A549 (cell line): ENCODE measurements around the gene CFI. TPM values are rescaled to one million over a fixed set of nuclear protein-coding genes. Genes with fewer than 3 reads are reported as not detected.

Experiments
- ATOH8 ChIP-seq: fragments of 250-450 bp; sonication (Bioruptor Pico); IDR thresholded peaks from 2 replicates; pipeline ENCODE4 v1.5.0; 2020; ENCODE audit warnings: low read depth, mild to moderate bottlenecking, moderate library complexity
- BHLHE40 ChIP-seq: IDR thresholded peaks from 2 replicates; pipeline ENCODE4 v1.6.1; 2012; ENCODE audit warnings: low read depth, low read length, inconsistent platforms
- CBX2 ChIP-seq: fragments of 200-600 bp; sonication (generic); IDR thresholded peaks from 2 replicates; pipeline ENCODE4 v1.6.1; 2016; ENCODE audit warnings: low read depth, mild to moderate bottlenecking, borderline replicate concordance
- E2F6 ChIP-seq: IDR thresholded peaks from 2 replicates; pipeline ENCODE4 v1.6.1; 2012; ENCODE audit warnings: low read depth, borderline replicate concordance
- EHF ChIP-seq: fragments of 250-450 bp; sonication (Bioruptor Pico); IDR thresholded peaks from 2 replicates; pipeline ENCODE4 v1.5.0; 2020; ENCODE audit warnings: mild to moderate bottlenecking
- ELK1 ChIP-seq: fragments of 150-350 bp; IDR thresholded peaks from 2 replicates; pipeline ENCODE4 v1.6.1; 2014; ENCODE audit warnings: low read depth, mild to moderate bottlenecking, low read length
- ESRRA ChIP-seq: fragments of 150-350 bp; IDR thresholded peaks from 2 replicates; pipeline ENCODE4 v1.6.1; 2014; ENCODE audit warnings: mild to moderate bottlenecking, low read length, borderline replicate concordance
- FOSB ChIP-seq: fragments of 250-450 bp; sonication (Bioruptor Pico); IDR thresholded peaks from 2 replicates; pipeline ENCODE4 v1.5.0; 2020; ENCODE audit warnings: mild to moderate bottlenecking, moderate library complexity
- FOSL2 ChIP-seq, 2 experiments: fragments of 450-650 bp in 1 of 2; fragments of >200 bp in 1 of 2; sonication (Bioruptor Twin) in 1 of 2; formaldehyde crosslinking; IDR thresholded peaks; 2 replicates each; pipeline versions ENCODE4 v1.5.0 to v1.6.1; 2016 to 2020; ENCODE audit warnings: mild to moderate bottlenecking in 1 of 2, moderate library complexity in 1 of 2
- HDAC2 ChIP-seq: fragments of 200-600 bp; sonication (generic); IDR thresholded peaks from 2 replicates; pipeline ENCODE4 v1.6.1; 2016
- HOXA7 ChIP-seq: fragments of 250-450 bp; sonication (Bioruptor Pico); IDR thresholded peaks from 2 replicates; pipeline ENCODE4 v1.5.0; 2020; ENCODE audit warnings: mild to moderate bottlenecking, moderate library complexity
- JUNB ChIP-seq: fragments of >200 bp; sonication (Bioruptor Twin); formaldehyde crosslinking; IDR thresholded peaks from 2 replicates; pipeline ENCODE4 v1.6.1; 2016
- KDM1A ChIP-seq: fragments of 200-600 bp; sonication (generic); IDR thresholded peaks from 2 replicates; pipeline ENCODE4 v1.6.1; 2016; ENCODE audit warnings: low read depth, mild to moderate bottlenecking
- MAFK ChIP-seq: fragments of 450-650 bp; IDR thresholded peaks from 2 replicates; pipeline ENCODE4 v1.6.1; 2014; ENCODE audit not compliant: partially characterized antibody
- NPAS2 ChIP-seq: fragments of 250-450 bp; sonication (Bioruptor Pico); IDR thresholded peaks from 2 replicates; pipeline ENCODE4 v1.8.0; 2022; ENCODE audit warnings: mild to moderate bottlenecking, moderate library complexity, borderline replicate concordance
- RFX5 ChIP-seq: fragments of 450-650 bp; IDR thresholded peaks from 2 replicates; pipeline ENCODE4 v1.7.1; 2014; ENCODE audit warnings: antibody characterized with exemption, mild to moderate bottlenecking, moderate library complexity
- SMC3 ChIP-seq: fragments of >200 bp; sonication (Bioruptor Twin); formaldehyde crosslinking; IDR thresholded peaks from 3 replicates; pipeline ENCODE4 v1.6.1; 2018; ENCODE audit warnings: inconsistent platforms
- SREBF2 ChIP-seq: fragments of 450-650 bp; IDR thresholded peaks from 2 replicates; pipeline ENCODE4 v1.6.1; 2014; ENCODE audit warnings: mild to moderate bottlenecking, moderate library complexity
- TFCP2L1 ChIP-seq: fragments of 250-450 bp; sonication (Bioruptor Pico); IDR thresholded peaks from 2 replicates; pipeline ENCODE4 v1.5.0; 2021; ENCODE audit warnings: mild to moderate bottlenecking
- ZNF302 ChIP-seq: fragments of 250-450 bp; sonication (Bioruptor Pico); IDR thresholded peaks from 2 replicates; pipeline ENCODE4 v1.9.0; 2021; ENCODE audit warnings: inconsistent platforms, mild to moderate bottlenecking, moderate library complexity
- polyA plus RNA-seq, 4 experiments: library from polyadenylated mRNA; depleted of rRNA in 3 of 4; stranded (reverse); fragments of >200 nt; fragmentation: RNase III in 1 of 4; extraction: RNeasy Plus Mini Kit Qiagen cat#74134 plus additional on column Dnase treatment in 1 of 4; gene quantifications; 2 replicates in 3 of 4; 3 replicates in 1 of 4; pipeline ENCODE4 v1.2.3, GENCODE V29; 2011 to 2017
- TF ChIP-seq, protein P1 (sequence below): fragments of 200-600 bp; sonication (generic); IDR thresholded peaks from 2 replicates; pipeline ENCODE4 v1.6.1; 2016; ENCODE audit warnings: antibody characterized with exemption, mild to moderate bottlenecking, moderate library complexity

Gene CFI
- polyA plus RNA-seq, 2 of the 4 experiments (the other 2 are of a cell fraction) = 2.6 to 2.8 TPM

DNA sequence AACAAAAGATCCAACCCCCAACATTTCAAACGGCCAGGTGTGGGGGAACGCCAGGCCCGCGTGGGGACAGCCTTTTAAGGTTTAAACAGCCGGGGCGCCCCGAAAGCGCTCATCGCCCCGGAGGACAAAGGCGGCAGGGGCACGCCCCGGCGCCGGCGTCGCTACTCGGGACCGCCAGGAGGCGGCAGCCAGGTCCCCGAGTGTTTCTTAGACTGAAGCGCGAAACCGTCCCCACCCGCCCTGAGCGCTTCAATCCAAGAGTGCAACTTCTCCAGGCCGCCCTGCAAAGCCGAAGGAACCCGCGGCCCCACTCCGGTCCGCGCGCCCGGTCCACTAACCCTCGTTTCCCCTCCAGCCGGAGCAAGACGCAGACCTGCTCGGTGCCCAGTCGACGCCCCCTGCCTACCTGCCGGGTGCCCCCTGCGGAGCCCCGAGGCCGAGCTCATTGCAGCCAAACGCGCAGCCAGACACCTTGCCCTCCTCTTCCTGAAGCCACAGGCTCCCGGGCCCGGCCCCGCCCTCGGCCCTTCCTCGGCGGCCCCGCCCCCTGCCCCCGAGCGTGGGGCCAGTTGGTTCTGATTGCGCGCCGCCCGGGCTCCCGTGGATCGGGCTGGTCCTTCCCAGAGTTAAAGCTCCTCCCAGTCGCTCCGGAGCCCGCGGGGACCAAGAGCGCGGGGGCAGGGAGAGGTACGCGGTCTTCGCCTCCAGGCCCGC, 98.7 kb downstream of the CFI start, which contains the start of gene CASP6 (continued):
- TF ChIP-seq SREBF2 = no peak
- TF ChIP-seq BHLHE40 = no peak
- TF ChIP-seq HOXA7 (CRISPR knock-in tag) = no peak
- peak; percentile 51; the same call in 2 of the 3 replicates for TF ChIP-seq SMC3
- no peak for TF ChIP-seq ATOH8 (CRISPR knock-in tag)
- no peak for TF ChIP-seq ESRRA
- no peak for TF ChIP-seq ELK1
- TF ChIP-seq ZNF302 (CRISPR knock-in tag) = no peak
- no peak for TF ChIP-seq FOSB
- TF ChIP-seq, protein P1, sequence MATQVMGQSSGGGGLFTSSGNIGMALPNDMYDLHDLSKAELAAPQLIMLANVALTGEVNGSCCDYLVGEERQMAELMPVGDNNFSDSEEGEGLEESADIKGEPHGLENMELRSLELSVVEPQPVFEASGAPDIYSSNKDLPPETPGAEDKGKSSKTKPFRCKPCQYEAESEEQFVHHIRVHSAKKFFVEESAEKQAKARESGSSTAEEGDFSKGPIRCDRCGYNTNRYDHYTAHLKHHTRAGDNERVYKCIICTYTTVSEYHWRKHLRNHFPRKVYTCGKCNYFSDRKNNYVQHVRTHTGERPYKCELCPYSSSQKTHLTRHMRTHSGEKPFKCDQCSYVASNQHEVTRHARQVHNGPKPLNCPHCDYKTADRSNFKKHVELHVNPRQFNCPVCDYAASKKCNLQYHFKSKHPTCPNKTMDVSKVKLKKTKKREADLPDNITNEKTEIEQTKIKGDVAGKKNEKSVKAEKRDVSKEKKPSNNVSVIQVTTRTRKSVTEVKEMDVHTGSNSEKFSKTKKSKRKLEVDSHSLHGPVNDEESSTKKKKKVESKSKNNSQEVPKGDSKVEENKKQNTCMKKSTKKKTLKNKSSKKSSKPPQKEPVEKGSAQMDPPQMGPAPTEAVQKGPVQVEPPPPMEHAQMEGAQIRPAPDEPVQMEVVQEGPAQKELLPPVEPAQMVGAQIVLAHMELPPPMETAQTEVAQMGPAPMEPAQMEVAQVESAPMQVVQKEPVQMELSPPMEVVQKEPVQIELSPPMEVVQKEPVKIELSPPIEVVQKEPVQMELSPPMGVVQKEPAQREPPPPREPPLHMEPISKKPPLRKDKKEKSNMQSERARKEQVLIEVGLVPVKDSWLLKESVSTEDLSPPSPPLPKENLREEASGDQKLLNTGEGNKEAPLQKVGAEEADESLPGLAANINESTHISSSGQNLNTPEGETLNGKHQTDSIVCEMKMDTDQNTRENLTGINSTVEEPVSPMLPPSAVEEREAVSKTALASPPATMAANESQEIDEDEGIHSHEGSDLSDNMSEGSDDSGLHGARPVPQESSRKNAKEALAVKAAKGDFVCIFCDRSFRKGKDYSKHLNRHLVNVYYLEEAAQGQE = no peak
- TF ChIP-seq TFCP2L1 = no peak
- no peak for TF ChIP-seq E2F6
- TF ChIP-seq FOSL2 (IDR thresholded peaks at IDR 0.05) = no peak
- TF ChIP-seq FOSL2 (CRISPR knock-in tag; IDR thresholded peaks at IDR 0.05) = no peak
- TF ChIP-seq JUNB = no peak
- TF ChIP-seq KDM1A = no peak
- no peak for TF ChIP-seq HDAC2
- no peak for TF ChIP-seq NPAS2 (CRISPR knock-in tag)
- TF ChIP-seq MAFK = no peak
- no peak for TF ChIP-seq CBX2
- TF ChIP-seq EHF (CRISPR knock-in tag) = no peak
- TF ChIP-seq RFX5 = no peak
